ENCODE results near the gene DMRTA1.
"Not testable (repeated sequence)": the region's sequence is repeated elsewhere in the genome, so short reads cannot be mapped to it uniquely, and the experiment has no call there.

DNA sequence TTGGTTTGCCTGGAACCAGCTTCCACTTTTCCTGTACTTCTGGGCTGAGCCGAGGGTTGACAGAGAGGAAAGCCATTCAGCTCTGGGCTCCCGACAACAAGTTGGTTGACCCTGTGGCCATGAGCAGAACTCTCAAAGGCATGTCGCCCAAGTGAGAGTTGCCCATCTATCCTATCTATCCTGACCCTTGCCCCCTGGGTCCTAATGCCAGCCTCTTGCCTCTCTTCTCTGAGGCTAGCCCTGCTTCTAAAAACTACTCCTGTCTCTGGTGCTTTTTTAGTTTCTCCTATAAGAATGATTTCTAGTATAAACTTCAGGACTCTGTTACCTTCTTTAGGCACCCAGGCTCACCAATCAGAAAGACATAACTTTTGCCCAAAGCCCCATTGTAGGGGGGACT lies 11.4 kb upstream of the DMRTA1 start:
- not testable (repeated sequence) for TF ChIP-seq EZH2 (IDR thresholded peaks at IDR 0.05; ENCODE audit: insufficient read depth, poor library complexity, severe bottlenecking); EZH2phosphoT487 (IDR thresholded peaks at IDR 0.05; ENCODE audit: insufficient read depth, low read depth)
